Measurements from ENCODE around the gene CDKN1C.

GRCh38 chr11:2928605-2929530 lies 43.3 kb upstream of the CDKN1C start, which contains the start of gene PHLDA2:
- TF ChIP-seq CTCF (conservative IDR thresholded peaks at IDR 0.05; ENCODE audit: low read depth, low read length) (no peak), EZH2 (IDR thresholded peaks at IDR 0.05; ENCODE audit: low read length, unreplicated experiment) (no peak), EZH2phosphoT487 (IDR thresholded peaks at IDR 0.05; ENCODE audit: borderline replicate concordance, low read length) (no peak)
